ENCODE data around the gene TRMT44.

Gene TRMT44

GRCh38 chr4:8516061-8516573 lies 75.5 kb downstream of the TRMT44 start:
- no peak for DNase-seq

GRCh38 chr4:8516996-8517550 lies 76.5 kb downstream of the TRMT44 start:
- DNase-seq, result no peak

GRCh38 chr4:8517946-8518345 lies 77.4 kb downstream of the TRMT44 start:
- DNase-seq, result no peak

DNA sequence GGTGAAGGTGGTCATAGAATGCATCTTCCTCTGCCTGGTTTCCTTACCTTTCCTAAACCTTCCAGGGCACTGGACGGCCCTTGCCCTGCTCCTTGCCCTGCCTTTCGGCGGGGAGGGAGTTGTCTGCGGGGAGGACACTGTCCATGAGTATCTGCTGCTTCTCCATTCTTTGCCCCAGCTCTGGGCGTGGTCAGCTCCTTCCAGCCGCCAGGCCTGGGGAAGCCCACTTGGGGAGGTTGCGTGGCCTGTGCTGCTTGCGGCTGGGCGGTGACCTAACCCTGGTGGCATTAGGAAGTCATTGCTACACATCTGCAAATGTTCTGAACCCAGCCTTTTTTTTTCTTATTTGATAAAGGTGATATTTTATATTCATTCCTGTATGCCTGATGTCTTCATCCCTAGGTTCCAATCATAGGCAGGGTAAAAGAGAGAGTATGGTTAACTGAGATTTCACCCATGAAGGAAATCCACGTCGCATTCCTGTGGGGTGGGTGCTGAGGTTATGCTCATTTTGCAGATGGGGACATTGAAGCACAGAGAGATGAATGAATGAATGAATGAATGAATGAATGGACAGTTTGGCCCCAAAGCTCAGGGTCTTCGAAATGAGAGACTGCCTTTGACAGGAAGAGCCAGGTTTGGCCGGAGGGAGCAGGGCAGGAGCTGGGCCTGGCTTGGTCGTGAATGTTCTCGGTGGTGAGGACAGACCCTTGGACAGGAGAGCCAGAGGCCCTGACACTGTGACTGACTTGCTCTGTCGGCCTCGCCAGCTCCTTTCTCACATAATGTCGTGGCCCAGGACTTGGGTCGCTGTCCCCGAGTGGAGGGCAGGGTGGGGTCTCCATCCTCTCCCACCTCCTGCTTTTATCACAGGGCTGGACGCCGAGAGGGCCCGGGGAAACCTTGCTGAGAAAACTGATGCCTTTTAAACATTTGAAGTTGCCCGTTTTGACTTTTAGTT lies 81.9 kb downstream of the TRMT44 start:
- DNase-seq, result no peak

- no peak for DNase-seq
These were observed 82.6 kb downstream of the TRMT44 start for GRCh38 chr4:8523175-8523574.

DNA sequence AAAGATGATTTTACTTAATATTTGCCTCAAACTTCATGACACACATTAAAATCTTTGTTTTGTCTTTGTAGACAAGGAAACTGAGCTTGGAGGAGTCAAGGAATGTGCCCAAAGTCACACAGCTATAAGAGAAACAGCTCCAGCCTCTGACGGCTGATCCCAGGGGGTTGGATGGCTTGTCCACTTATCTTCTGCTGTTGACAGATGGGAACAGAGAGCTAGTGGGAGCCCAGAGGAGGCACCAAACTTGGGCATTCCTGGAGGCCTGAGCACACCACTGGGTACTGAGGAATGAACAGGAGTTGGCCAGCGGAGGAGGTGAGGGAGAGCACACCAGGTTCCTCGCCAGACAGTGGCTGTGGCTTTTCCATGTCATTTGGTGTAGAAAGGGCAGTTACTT lies 83.2 kb downstream of the TRMT44 start:
- DNase-seq, result no peak

DNA sequence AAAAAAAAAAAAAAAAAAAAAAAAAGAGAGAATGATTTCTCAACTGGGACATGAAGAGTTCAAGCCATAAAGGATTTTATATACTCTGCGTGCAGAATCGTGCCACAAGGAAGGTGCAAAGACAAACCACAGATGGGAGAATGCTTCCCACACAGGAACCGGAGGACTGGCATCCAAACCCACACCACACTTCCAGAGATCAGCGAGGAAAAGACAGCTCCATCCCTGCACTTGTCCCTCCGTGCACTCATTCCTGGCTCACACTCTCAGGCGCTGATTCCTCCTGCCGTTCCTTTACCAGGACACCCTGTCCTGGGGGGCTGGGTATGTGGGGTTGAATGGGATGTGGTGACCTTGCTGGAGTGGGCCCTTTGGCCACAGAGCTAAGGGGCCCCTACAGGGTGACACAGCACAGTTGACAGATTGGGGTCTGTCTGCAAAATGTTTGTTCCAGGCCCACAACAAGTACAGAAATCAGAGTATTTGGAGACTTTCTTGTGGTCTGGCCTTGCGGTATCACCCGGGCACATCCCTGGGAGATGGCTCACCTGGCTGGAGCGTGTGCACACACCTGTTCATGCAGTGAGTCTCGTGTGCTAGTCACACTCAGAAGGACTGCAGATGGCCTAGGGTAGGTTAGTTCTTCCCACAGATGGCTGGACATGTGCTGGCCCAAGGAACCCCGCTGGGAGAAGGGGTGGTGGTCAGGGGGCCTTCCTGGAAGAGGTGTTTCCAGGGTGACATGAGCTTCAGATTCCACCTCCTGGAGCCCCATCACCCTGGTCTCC lies 84.2 kb downstream of the TRMT44 start:
- DNase-seq, result no peak

DNA sequence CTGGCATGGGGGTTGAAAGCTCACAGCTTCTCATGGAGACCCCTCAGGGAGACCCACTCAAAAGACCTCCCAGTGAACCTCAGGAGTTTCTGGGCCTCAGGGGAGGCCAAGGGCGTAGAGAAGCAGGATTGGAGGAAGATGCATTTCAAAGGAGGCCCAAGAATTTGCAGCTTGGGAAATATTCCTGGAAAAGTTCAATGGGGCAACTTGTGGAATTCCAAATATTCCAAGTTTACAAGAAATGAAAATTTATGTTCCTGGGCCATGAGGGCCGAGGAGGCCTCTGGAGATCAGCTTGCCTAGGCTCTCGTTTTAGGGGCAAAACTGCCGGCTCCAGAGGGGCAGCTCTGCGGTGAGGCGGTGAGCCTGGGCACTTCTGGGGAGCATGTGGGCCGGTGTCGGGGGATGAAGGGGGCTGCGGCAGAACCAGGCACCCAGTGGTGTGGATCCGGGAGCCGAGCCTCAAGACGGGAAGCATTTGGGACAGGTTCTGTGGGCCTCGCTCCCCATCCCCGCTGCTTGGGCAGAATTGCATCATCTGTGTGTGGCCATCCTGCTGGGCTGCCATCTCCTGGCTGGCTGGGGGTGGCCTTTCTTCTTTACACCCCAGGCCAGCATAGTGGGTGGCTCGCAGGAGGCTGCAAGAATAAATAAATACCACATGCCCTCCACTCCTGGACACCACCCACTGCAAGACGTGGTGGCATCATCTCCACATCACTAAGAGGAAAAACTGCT lies 85.0 kb downstream of the TRMT44 start:
- DNase-seq, result no peak

Measured in femur (tissue), 1 donor.